GM06990 (cell line): ENCODE measurements around the gene ACTL6B.

Experiments
- DNase-seq: peaks from one replicate; pipeline ENCODE4 v3.0.0-alpha.2; 2011; ENCODE audit not compliant: insufficient read length; ENCODE audit errors: extremely low read depth
- H3K27me3 ChIP-seq: replicated peaks from 2 replicates; pipeline ENCODE4 v1.6.0; 2011; ENCODE audit warnings: low read length; ENCODE audit not compliant: control insufficient read depth, insufficient read depth
- H3K36me3 ChIP-seq: 2 replicates; pipeline ENCODE4 v1.5.1; 2011; ENCODE audit warnings: low read length; ENCODE audit not compliant: control insufficient read depth, insufficient read depth
- H3K4me3 ChIP-seq: replicated peaks from 2 replicates; pipeline ENCODE4 v1.5.1; 2011; ENCODE audit warnings: low read depth, mild to moderate bottlenecking, control low read depth, low read length
- TF ChIP-seq, protein P1 (sequence below): IDR thresholded peaks from 2 replicates; pipeline ENCODE4 v1.5.1; 2011; ENCODE audit warnings: low read length, control low read depth, mild to moderate bottlenecking, inconsistent platforms; ENCODE audit not compliant: insufficient read depth, poor library complexity, severe bottlenecking

The ACTL6B gene

GRCh38 chr7:100687751-100688300 lies 31.6 kb upstream of the ACTL6B start:
- peaks cover 34% of the 10 kb centered on the region for H3K36me3 ChIP-seq
- no peaks in the 10 kb centered on the region for H3K27me3 ChIP-seq
- DNase-seq, result no peak
- H3K4me3 ChIP-seq, result no peak overlapping the region
- TF ChIP-seq, protein P1, sequence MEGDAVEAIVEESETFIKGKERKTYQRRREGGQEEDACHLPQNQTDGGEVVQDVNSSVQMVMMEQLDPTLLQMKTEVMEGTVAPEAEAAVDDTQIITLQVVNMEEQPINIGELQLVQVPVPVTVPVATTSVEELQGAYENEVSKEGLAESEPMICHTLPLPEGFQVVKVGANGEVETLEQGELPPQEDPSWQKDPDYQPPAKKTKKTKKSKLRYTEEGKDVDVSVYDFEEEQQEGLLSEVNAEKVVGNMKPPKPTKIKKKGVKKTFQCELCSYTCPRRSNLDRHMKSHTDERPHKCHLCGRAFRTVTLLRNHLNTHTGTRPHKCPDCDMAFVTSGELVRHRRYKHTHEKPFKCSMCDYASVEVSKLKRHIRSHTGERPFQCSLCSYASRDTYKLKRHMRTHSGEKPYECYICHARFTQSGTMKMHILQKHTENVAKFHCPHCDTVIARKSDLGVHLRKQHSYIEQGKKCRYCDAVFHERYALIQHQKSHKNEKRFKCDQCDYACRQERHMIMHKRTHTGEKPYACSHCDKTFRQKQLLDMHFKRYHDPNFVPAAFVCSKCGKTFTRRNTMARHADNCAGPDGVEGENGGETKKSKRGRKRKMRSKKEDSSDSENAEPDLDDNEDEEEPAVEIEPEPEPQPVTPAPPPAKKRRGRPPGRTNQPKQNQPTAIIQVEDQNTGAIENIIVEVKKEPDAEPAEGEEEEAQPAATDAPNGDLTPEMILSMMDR, result no peak

- Histone ChIP-seq H3K36me3 (peaks cover 36% of the 10 kb centered on the region), H3K4me3 (no peak overlapping the region), H3K27me3 (no peaks in the 10 kb centered on the region)
- DNase-seq, result no peak
- TF ChIP-seq, protein P1, result no peak
These were observed 31.0 kb upstream of the ACTL6B start for GRCh38 chr7:100687261-100687660.

- peaks cover 41% of the 10 kb centered on the region for H3K36me3 ChIP-seq
These were observed 30.6 kb upstream of the ACTL6B start for GRCh38 chr7:100686822-100687211.

DNA sequence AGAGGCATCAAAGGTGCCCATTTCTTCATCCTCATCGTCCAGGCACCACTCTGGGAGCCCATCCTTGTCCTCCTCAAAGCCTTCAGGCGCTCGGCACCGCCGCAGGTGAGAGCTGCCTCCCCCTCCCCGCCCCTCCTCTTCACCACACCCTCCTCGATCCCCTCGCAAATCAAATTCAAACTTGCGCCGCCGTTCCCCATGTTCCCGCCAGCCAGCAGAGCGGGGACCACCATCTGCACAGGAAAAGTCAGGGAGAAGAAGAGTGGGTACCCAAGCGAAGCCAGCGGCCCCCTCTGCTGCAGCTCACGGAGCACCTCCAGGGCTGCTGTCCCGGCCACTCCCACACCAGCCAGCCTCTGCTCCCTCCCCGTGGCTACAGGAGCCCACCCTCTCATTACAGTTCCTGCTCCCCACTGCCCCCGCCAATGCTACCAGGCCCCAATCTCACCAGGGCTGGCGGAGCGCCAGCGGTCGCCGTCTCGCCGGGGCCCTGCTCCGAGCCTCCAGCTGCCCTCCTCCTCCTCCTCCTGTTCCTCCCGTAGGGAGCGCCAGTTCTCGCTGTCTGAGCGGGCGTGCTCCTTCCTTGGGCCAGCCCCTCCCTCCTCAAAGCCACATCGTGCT lies 30.1 kb upstream of the ACTL6B start:
- DNase-seq, result no peak
- no peak overlapping the region for H3K4me3 ChIP-seq
- no peaks in the 10 kb centered on the region for H3K27me3 ChIP-seq
- TF ChIP-seq, protein P1, result no peak
- H3K36me3 ChIP-seq, result peaks cover 45% of the 10 kb centered on the region

More at GRCh38 chr7:100686822-100687211, 30.6 kb upstream of the ACTL6B start:
- TF ChIP-seq, protein P1, result no peak
- Histone ChIP-seq H3K27me3 (no peaks in the 10 kb centered on the region), H3K4me3 (no peak overlapping the region)
- no peak for DNase-seq

GRCh38 chr7:100685631-100686145 lies 29.4 kb upstream of the ACTL6B start:
- no peak for DNase-seq
- Histone ChIP-seq H3K4me3 (no peak overlapping the region), H3K36me3 (peaks cover 46% of the 10 kb centered on the region), H3K27me3 (no peaks in the 10 kb centered on the region)
- TF ChIP-seq, protein P1, result no peak
